MM.1S (cell line): Measurements from ENCODE around the gene REEP1.

Source experiments
- DNase-seq: peaks from one replicate; pipeline ENCODE4 v3.0.0-alpha.2; 2015
- H2AFZ ChIP-seq: fragments of 300-600 bp; sonication (generic); 2 replicates; pipeline ENCODE4 v1.6.0; 2016; ENCODE audit warnings: antibody characterized with exemption, low read length
- H3F3A ChIP-seq: fragments of 300-600 bp; sonication (generic); 2 replicates; pipeline ENCODE4 v1.6.1; 2016; ENCODE audit warnings: mild to moderate bottlenecking, antibody characterized with exemption, low read length, moderate library complexity, mixed read lengths; ENCODE audit not compliant: insufficient read depth
- H3K27ac ChIP-seq: fragments of 300-600 bp; sonication (generic); 2 replicates; pipeline ENCODE4 v1.5.1; 2016; ENCODE audit warnings: mild to moderate bottlenecking, low read length
- H3K27me3 ChIP-seq: fragments of 300-600 bp; sonication (generic); replicated peaks from 2 replicates; pipeline ENCODE4 v1.6.0; 2016; ENCODE audit warnings: low read length; ENCODE audit not compliant: insufficient read depth
- H3K36me3 ChIP-seq: fragments of 300-600 bp; sonication (generic); replicated peaks from 2 replicates; pipeline ENCODE4 v1.6.1; 2016; ENCODE audit warnings: mild to moderate bottlenecking, low read length, mixed read lengths; ENCODE audit not compliant: insufficient read depth
- H3K4me1 ChIP-seq: fragments of 300-600 bp; sonication (generic); 2 replicates; pipeline ENCODE4 v1.6.1; 2016; ENCODE audit warnings: low read length, mixed read lengths
- H3K4me2 ChIP-seq: fragments of 300-600 bp; sonication (generic); 2 replicates; pipeline ENCODE4 v1.6.0; 2016; ENCODE audit warnings: low read depth, low read length
- H3K4me3 ChIP-seq: fragments of 300-600 bp; sonication (generic); 2 replicates; pipeline ENCODE4 v1.5.1; 2016; ENCODE audit warnings: low read length, mixed read lengths
- H3K79me2 ChIP-seq: fragments of 300-600 bp; sonication (generic); 2 replicates; pipeline ENCODE4 v1.6.1; 2016; ENCODE audit warnings: mixed run types, low read length, mixed read lengths
- H3K9ac ChIP-seq: fragments of 300-600 bp; sonication (generic); 2 replicates; pipeline ENCODE4 v1.6.1; 2016; ENCODE audit warnings: low read length, mixed read lengths
- H3K9me2 ChIP-seq: fragments of 300-600 bp; sonication (generic); replicated peaks from 2 replicates; pipeline ENCODE4 v1.6.1; 2016; ENCODE audit warnings: mild to moderate bottlenecking, low read length, mixed read lengths; ENCODE audit not compliant: insufficient read depth
- H3K9me3 ChIP-seq: fragments of 300-600 bp; sonication (generic); replicated peaks from 2 replicates; pipeline ENCODE4 v1.6.1; 2016; ENCODE audit warnings: mild to moderate bottlenecking, low read length, mixed read lengths; ENCODE audit not compliant: insufficient read depth
- H4K20me1 ChIP-seq: fragments of 300-600 bp; sonication (generic); 2 replicates; pipeline ENCODE4 v1.6.1; 2016; ENCODE audit warnings: mild to moderate bottlenecking, low read length, moderate library complexity, mixed read lengths; ENCODE audit not compliant: insufficient read depth
- EZH2 ChIP-seq: fragments of 300-600 bp; sonication (generic); optimal IDR thresholded peaks from 2 replicates; pipeline ENCODE3; 2017; ENCODE audit warnings: low read depth, mild to moderate bottlenecking, antibody characterized with exemption, low read length, mixed read lengths
- EZH2phosphoT487 ChIP-seq: fragments of 300-600 bp; sonication (generic); IDR thresholded peaks from 2 replicates; pipeline ENCODE4 v1.6.1; 2018; ENCODE audit warnings: antibody characterized with exemption, low read length
- TF ChIP-seq, protein P1 (sequence below): fragments of 300-600 bp; sonication (generic); IDR thresholded peaks from 2 replicates; pipeline ENCODE4 v1.5.1; 2016; ENCODE audit warnings: antibody characterized with exemption, low read length, mixed read lengths

Gene REEP1

DNA sequence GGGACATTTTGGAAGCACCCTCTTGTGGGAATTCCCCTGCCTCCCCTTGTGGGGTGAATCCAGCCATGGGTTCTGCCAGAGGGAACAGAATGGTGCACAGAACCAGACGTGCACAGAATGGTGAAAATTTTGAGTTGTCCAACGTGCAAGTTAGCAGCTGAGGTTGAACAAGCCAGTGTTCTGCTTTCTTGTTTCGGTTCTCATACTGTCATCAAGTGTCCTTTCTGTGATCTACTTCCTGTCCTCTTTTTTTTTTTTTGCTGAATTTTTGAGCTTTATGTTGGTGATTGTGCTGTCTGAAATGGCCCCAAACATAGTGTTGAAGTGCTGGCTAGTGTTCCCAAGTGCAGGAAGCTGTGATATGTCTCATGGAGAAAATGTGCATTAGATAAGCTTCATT is 21.5 kb upstream of the REEP1 start:
- peak overlapping the region; percentile 62; the same call in 1 of the 2 replicates for H3K27ac ChIP-seq
- H3K9ac ChIP-seq, result no peak overlapping the region
- no peaks in the 10 kb centered on the region for H4K20me1 ChIP-seq
- peaks cover 10% of the 10 kb centered on the region for H3K4me1 ChIP-seq
- no peaks in the 10 kb centered on the region for H3K36me3 ChIP-seq
- H3K4me2 ChIP-seq, result peak overlapping the region; percentile 58
- no peaks in the 10 kb centered on the region for H3K9me3 ChIP-seq
- no peaks in the 10 kb centered on the region for H3K79me2 ChIP-seq
- H3K4me3 ChIP-seq, result no peak overlapping the region
- no peaks in the 10 kb centered on the region for H3K9me2 ChIP-seq
- H3F3A ChIP-seq, result peaks cover 6% of the 10 kb centered on the region; the same call in 1 of the 2 replicates
- peak overlapping the region; percentile 10 for H2AFZ ChIP-seq
- TF ChIP-seq EZH2phosphoT487 (no peak), EZH2 (no peak)
- TF ChIP-seq, protein P1, sequence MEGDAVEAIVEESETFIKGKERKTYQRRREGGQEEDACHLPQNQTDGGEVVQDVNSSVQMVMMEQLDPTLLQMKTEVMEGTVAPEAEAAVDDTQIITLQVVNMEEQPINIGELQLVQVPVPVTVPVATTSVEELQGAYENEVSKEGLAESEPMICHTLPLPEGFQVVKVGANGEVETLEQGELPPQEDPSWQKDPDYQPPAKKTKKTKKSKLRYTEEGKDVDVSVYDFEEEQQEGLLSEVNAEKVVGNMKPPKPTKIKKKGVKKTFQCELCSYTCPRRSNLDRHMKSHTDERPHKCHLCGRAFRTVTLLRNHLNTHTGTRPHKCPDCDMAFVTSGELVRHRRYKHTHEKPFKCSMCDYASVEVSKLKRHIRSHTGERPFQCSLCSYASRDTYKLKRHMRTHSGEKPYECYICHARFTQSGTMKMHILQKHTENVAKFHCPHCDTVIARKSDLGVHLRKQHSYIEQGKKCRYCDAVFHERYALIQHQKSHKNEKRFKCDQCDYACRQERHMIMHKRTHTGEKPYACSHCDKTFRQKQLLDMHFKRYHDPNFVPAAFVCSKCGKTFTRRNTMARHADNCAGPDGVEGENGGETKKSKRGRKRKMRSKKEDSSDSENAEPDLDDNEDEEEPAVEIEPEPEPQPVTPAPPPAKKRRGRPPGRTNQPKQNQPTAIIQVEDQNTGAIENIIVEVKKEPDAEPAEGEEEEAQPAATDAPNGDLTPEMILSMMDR, result no peak
- peak; percentile 77 for DNase-seq
- H3K27me3 ChIP-seq, result no peaks in the 10 kb centered on the region

- Histone ChIP-seq H3K79me2 (no peaks in the 10 kb centered on the region), H4K20me1 (no peaks in the 10 kb centered on the region), H3K4me2 (no peak overlapping the region), H3K9me2 (no peaks in the 10 kb centered on the region), H3K27me3 (no peaks in the 10 kb centered on the region), H3K4me1 (peaks cover 10% of the 10 kb centered on the region), H3K27ac (no peak overlapping the region), H3F3A (peaks cover 6% of the 10 kb centered on the region; the same call in 1 of the 2 replicates), H3K9ac (no peak overlapping the region), H3K9me3 (no peaks in the 10 kb centered on the region), H2AFZ (no peak overlapping the region), H3K4me3 (no peak overlapping the region), H3K36me3 (no peaks in the 10 kb centered on the region)
- DNase-seq, result no peak
- TF ChIP-seq, protein P1, result no peak
- no peak for TF ChIP-seq EZH2
- no peak for TF ChIP-seq EZH2phosphoT487
Observed at GRCh38 chr2:86357392-86357963, 20.1 kb upstream of the REEP1 start.

DNA sequence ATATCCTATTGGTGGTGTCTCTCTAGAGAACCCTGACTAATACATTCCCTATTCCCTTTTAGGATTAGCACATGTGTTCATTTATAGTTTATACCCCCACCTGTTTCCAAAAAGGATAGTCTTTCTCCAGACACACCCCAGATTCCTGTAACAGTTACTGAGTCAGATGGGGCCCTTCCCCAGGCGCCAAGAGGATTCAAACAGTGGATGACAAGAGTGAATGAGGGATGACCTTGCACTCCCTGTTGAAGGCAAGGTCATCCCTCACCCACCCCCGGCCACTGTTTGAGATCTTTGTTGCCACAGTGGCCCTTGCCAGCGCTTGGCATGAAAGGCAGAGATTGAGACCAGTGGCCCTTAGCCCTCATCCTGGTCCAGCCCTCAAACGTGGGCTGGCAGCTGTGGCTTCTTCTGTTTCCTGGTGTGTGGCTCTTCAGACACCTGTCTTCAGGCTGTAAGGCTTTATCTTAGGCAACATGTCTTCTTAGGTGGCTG is 15.3 kb upstream of the REEP1 start:
- no peak for DNase-seq
- no peak overlapping the region for H3K27ac ChIP-seq
- no peaks in the 10 kb centered on the region for H3K36me3 ChIP-seq
- H3K4me2 ChIP-seq, result no peak overlapping the region
- H4K20me1 ChIP-seq, result no peaks in the 10 kb centered on the region
- no peaks in the 10 kb centered on the region for H3K9me3 ChIP-seq
- no peaks in the 10 kb centered on the region for H3K9me2 ChIP-seq
- H3K4me1 ChIP-seq, result no peaks in the 10 kb centered on the region
- H3K27me3 ChIP-seq, result no peaks in the 10 kb centered on the region
- H2AFZ ChIP-seq, result no peak overlapping the region
- H3K79me2 ChIP-seq, result no peaks in the 10 kb centered on the region
- TF ChIP-seq EZH2phosphoT487, result no peak
- TF ChIP-seq, protein P1, result no peak
- no peak for TF ChIP-seq EZH2
- no peak overlapping the region for H3K4me3 ChIP-seq
- no peak overlapping the region for H3K9ac ChIP-seq
- no peaks in the 10 kb centered on the region for H3F3A ChIP-seq
